Peyer's patch (tissue), 4 donors: ENCODE measurements around the gene DSN1.

ENCODE experiments used
- POLR2A ChIP-seq, 2 donors: fragments of 450-650 bp; IDR thresholded peaks; one replicate each; pipeline ENCODE4 v1.5.1; 2017; ENCODE audit warnings: antibody characterized with exemption in 2 of 2, mild to moderate bottlenecking in 2 of 2, moderate library complexity in 2 of 2
- TF ChIP-seq, protein P1 (sequence below), 6 experiments: fragments of 450-650 bp in 4 of 6; fragments of 200-600 bp in 2 of 6; sonication (generic) in 1 of 6; IDR thresholded peaks; one replicate each; pipeline ENCODE4 v1.5.1; 2017 to 2019; ENCODE audit warnings: antibody characterized with exemption in 6 of 6, mild to moderate bottlenecking in 3 of 6, moderate library complexity in 1 of 6

DNA sequence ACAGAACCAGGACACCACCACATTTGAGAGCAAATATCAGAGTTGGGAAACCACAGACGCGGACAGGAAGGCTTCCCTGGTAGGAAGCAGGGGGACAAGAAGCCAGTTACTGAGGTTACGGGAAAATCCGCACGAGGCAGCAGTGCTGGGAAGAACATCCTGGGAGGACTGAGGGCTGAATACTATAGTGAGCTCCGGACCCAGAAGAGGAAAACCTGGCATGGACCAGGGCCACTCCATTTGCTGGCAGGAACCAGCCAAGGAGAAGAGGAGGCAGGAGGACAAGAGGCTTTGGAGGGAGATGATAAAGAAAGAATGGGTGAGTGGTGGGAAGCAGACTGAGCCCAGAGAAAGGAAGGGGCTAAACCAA, 6.1 kb upstream of the DSN1 start:
- no peak for TF ChIP-seq POLR2A (IDR thresholded peaks at IDR 0.05)
- TF ChIP-seq, protein P1, sequence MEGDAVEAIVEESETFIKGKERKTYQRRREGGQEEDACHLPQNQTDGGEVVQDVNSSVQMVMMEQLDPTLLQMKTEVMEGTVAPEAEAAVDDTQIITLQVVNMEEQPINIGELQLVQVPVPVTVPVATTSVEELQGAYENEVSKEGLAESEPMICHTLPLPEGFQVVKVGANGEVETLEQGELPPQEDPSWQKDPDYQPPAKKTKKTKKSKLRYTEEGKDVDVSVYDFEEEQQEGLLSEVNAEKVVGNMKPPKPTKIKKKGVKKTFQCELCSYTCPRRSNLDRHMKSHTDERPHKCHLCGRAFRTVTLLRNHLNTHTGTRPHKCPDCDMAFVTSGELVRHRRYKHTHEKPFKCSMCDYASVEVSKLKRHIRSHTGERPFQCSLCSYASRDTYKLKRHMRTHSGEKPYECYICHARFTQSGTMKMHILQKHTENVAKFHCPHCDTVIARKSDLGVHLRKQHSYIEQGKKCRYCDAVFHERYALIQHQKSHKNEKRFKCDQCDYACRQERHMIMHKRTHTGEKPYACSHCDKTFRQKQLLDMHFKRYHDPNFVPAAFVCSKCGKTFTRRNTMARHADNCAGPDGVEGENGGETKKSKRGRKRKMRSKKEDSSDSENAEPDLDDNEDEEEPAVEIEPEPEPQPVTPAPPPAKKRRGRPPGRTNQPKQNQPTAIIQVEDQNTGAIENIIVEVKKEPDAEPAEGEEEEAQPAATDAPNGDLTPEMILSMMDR (IDR thresholded peaks at IDR 0.05): no peak
